RWPE1 (cell line): Measurements from ENCODE around the gene PRR33.
A peak's percentile ranks its signal among the peaks of the same experiment; 100 is the strongest.

Experiments used
- CTCF ChIA-PET: fragments of 350-600 bp; sonication (Branson Sonifier 250); formaldehyde crosslinking; extraction: SDS; loops from one replicate; lab custom pipeline; 2021; lab: Yijun Ruan, JAX
- POLR2A ChIA-PET: fragments of 400-600 bp; formaldehyde crosslinking; extraction: SDS; loops from one replicate; lab custom pipeline; 2020; ENCODE audit warnings: antibody characterized with exemption; ENCODE audit not compliant: low non-redundant PET; lab: Yijun Ruan, JAX
- DNase-seq: peaks from one replicate; pipeline ENCODE4 v3.0.0; 2012; ENCODE audit warnings: low spot score
- H3K27ac ChIP-seq: fragments of 450-650 bp; 2 replicates; pipeline ENCODE4 v1.5.1; 2017
- TF ChIP-seq, protein P1 (sequence below): fragments of 450-650 bp; conservative IDR thresholded peaks from 2 replicates; pipeline ENCODE4 v1.5.1; 2017; ENCODE audit warnings: low read depth, mild to moderate bottlenecking

The PRR33 gene

GRCh38 chr11:1924181-1924580 lies 32.5 kb upstream of the PRR33 start:
- no peak for DNase-seq
- CTCF ChIA-PET = no interaction called here
- peak overlapping the region; percentile 77 for H3K27ac ChIP-seq
- POLR2A ChIA-PET = no interaction called here
- TF ChIP-seq, protein P1, sequence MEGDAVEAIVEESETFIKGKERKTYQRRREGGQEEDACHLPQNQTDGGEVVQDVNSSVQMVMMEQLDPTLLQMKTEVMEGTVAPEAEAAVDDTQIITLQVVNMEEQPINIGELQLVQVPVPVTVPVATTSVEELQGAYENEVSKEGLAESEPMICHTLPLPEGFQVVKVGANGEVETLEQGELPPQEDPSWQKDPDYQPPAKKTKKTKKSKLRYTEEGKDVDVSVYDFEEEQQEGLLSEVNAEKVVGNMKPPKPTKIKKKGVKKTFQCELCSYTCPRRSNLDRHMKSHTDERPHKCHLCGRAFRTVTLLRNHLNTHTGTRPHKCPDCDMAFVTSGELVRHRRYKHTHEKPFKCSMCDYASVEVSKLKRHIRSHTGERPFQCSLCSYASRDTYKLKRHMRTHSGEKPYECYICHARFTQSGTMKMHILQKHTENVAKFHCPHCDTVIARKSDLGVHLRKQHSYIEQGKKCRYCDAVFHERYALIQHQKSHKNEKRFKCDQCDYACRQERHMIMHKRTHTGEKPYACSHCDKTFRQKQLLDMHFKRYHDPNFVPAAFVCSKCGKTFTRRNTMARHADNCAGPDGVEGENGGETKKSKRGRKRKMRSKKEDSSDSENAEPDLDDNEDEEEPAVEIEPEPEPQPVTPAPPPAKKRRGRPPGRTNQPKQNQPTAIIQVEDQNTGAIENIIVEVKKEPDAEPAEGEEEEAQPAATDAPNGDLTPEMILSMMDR = no peak

- peak overlapping the region; percentile 77 for H3K27ac ChIP-seq
- POLR2A ChIA-PET = interaction anchor here (0.5 kb wide), 1 partner anchor 661 kb away, joined by 3 read pairs; no protein-coding TSS in a partner anchor
- no peak for DNase-seq
- CTCF ChIA-PET = interaction anchor here (2.2 to 3.3 kb wide), 2 partner anchors 41 to 271 kb away, joined by 10 to 18 read pairs; no protein-coding TSS in a partner anchor
- TF ChIP-seq, protein P1 = no peak
Measured at GRCh38 chr11:1923201-1923956, 31.7 kb upstream of the PRR33 start.

GRCh38 chr11:1922481-1923081 lies 30.9 kb upstream of the PRR33 start:
- TF ChIP-seq, protein P1 = no peak
- ChIA-PET CTCF (interaction anchor here (0.9 to 3.3 kb wide), 4 partner anchors 40 to 270 kb away, joined by 3 to 18 read pairs (median 6); no protein-coding TSS in a partner anchor), POLR2A (interaction anchor here (0.5 kb wide), 1 partner anchor 660 kb away, joined by 3 read pairs; no protein-coding TSS in a partner anchor)
- DNase-seq = no peak
- peak overlapping the region; percentile 77 for H3K27ac ChIP-seq

DNA sequence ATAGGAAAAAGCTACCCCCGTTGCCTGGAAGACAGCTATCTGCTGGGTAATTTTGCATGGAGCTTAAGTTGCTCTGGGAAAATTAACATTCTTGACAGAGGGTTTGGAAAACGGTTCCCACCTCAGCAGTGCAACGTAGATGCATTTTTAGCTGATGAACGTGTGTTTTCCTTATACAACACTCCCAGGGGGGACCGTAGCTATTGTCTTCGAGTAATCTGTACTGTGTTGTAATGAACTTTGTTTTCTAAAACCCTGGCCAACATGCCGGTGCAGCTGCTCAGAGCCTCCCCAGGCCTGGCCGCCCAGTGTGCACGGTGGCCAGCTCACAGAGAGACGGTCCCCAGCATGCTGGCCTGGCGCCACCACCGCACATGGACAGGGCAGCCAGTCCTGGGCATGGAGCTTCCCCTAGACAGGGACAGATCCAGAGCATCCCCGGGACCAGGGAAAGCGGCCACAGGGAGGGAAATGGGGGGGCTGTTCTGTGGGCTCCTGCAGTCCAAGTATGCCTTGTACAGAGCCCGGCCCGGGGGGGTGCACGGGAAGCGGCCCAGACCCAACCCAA lies 30.0 kb upstream of the PRR33 start:
- ChIA-PET POLR2A (no interaction called here), CTCF (interaction anchor here (0.6 to 3.3 kb wide), 6 partner anchors 16 to 269 kb away, joined by 3 to 18 read pairs (median 4); no protein-coding TSS in a partner anchor)
- peak overlapping the region; percentile 77 for H3K27ac ChIP-seq
- TF ChIP-seq, protein P1 = no peak
- DNase-seq = no peak

DNA sequence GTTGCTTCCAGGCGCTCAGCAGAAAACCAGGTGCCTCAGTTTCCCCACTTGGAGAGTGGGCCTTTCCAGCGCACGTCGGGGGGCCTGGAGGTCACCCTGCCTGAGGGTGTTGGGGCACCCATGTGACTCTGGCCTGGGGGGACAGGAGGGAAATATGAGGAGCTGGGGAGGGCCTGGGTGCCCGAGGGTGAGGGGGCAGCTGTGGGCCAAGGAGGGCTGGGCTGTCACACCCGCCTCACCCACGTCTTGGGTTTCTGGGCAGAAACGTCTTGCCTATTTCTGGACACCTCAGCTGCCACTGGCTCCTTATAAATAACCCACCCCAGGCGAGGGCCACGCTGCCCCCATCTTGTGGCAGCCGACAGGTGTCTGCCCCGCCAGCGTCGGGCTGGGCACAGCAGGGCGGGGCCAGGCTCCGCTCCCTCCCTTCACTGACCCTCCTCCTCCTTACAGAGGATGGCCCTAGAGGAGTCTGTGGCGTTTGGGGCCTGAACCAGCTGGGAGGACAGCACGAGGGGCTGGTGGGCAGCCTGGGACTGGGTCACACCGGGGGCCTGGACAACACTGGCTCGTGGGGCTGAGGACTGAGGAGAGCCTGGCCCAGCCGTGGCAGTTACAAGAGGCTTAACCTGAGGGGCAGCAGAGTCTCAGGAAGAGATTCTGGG lies 29.3 kb upstream of the PRR33 start:
- POLR2A ChIA-PET = no interaction called here
- TF ChIP-seq, protein P1 = no peak
- DNase-seq = no peak
- CTCF ChIA-PET = interaction anchor here (0.5 to 3.3 kb wide), 6 partner anchors 15 to 268 kb away, joined by 3 to 18 read pairs (median 4); no protein-coding TSS in a partner anchor
- H3K27ac ChIP-seq = peak overlapping the region; percentile 77
